K562 (cell line): ENCODE data around the gene TRPM6. TPM values are rescaled to one million over a fixed set of nuclear protein-coding genes. Genes with fewer than 3 reads are reported as not detected.

ENCODE experiments used
- ATAC-seq: fragments of 200-7000 bp; cut with Tn5 transposase; 3 replicates; pipeline ENCODE4 v1.9.1; 2020; ENCODE audit warnings: moderate library complexity
- BruUV-seq: library from RNA; stranded (reverse); fragments of 400-500 nt; replicated peaks from 2 replicates; lab custom pipeline; 2021; lab: Mats Ljungman, UMichigan
- CTCF ChIA-PET: fragments of 300-600 bp; formaldehyde crosslinking; extraction: SDS; loops from one replicate; lab custom pipeline; 2021; ENCODE audit warnings: low intra/inter-chr PET ratio; lab: Yijun Ruan, JAX
- POLR2A ChIA-PET: fragments of 300-600, 350-650 bp; sonication (Branson Sonifier 250); formaldehyde crosslinking; extraction: SDS; loops from one replicate; lab custom pipeline; 2021; ENCODE audit warnings: antibody characterized with exemption, inconsistent platforms; lab: Yijun Ruan, JAX
- DNase-seq, 4 experiments: peaks; one replicate each; pipeline versions ENCODE4 v3.0.0 to v3.0.0-alpha.2; 2011 to 2018; ENCODE audit warnings: low spot score in 3 of 4, mixed read lengths in 3 of 4; ENCODE audit errors: extremely low read depth in 1 of 4
- FAIRE-seq: peaks from 2 replicates; lab custom pipeline; 2011; peaks lifted over from hg19 to GRCh38; lab: Jason Lieb, UNC
- H2AFZ ChIP-seq: 2 replicates; pipeline ENCODE4 v1.6.0; 2011; ENCODE audit warnings: low read depth, low read length, control low read depth, inconsistent platforms
- H3K27ac ChIP-seq: fragments of 200-600 bp; 3 replicates; pipeline ENCODE4 v1.8.0; 2011; ENCODE audit warnings: low read depth, mild to moderate bottlenecking, control low read depth, inconsistent platforms, low read length, moderate library complexity, mixed read lengths; ENCODE audit errors: extremely low read depth
- H3K27me3 ChIP-seq, 2 experiments: fragments of 300-600 bp in 1 of 2; 2 replicates in 1 of 2; 3 replicates in 1 of 2; pipeline versions ENCODE4 v1.6.0 to v1.8.0; 2011; ENCODE audit warnings: inconsistent platforms in 2 of 2, low read length in 2 of 2, mild to moderate bottlenecking in 1 of 2, mixed read lengths in 1 of 2, moderate library complexity in 1 of 2; ENCODE audit not compliant: control insufficient read depth in 2 of 2, insufficient read depth in 2 of 2
- H3K36me3 ChIP-seq: fragments of 300-600 bp; 3 replicates; pipeline ENCODE4 v1.8.0; 2011; ENCODE audit warnings: mild to moderate bottlenecking, low read length, inconsistent platforms; ENCODE audit not compliant: control insufficient read depth, insufficient read depth
- H3K4me1 ChIP-seq, 2 experiments: fragments of 200-600 bp in 1 of 2; replicated peaks in 1 of 2; 2 replicates in 1 of 2; 3 replicates in 1 of 2; pipeline versions ENCODE4 v1.5.1 to v1.8.0; 2011; ENCODE audit warnings: inconsistent platforms in 2 of 2, low read length in 2 of 2, mild to moderate bottlenecking in 1 of 2, mixed read lengths in 1 of 2, moderate library complexity in 1 of 2; ENCODE audit not compliant: control insufficient read depth in 2 of 2, insufficient read depth in 2 of 2
- H3K4me2 ChIP-seq: 2 replicates; pipeline ENCODE4 v1.6.1; 2011; ENCODE audit warnings: low read length, control low read depth, inconsistent platforms, mixed read lengths; ENCODE audit not compliant: insufficient read depth
- H3K4me3 ChIP-seq: fragments of 200-600 bp; sonication (generic), shearing (Covaris generic); 2 replicates; pipeline ENCODE4 v1.5.1; 2016; ENCODE audit warnings: control low read depth, inconsistent platforms
- H3K79me2 ChIP-seq: fragments of 200-600 bp; 3 replicates; pipeline ENCODE4 v1.8.0; 2011; ENCODE audit warnings: low read length, inconsistent platforms; ENCODE audit not compliant: control insufficient read depth, insufficient read depth
- H3K9ac ChIP-seq, 2 experiments: 2 replicates each; pipeline versions ENCODE4 v1.6.0 to v1.6.1; 2011; ENCODE audit warnings: low read depth in 2 of 2, low read length in 2 of 2, control low read depth in 1 of 2, inconsistent platforms in 1 of 2, mild to moderate bottlenecking in 1 of 2, mixed read lengths in 1 of 2; ENCODE audit not compliant: insufficient read depth in 1 of 2
- H3K9me1 ChIP-seq: one replicate; pipeline ENCODE4 v1.6.0; 2011; ENCODE audit warnings: inconsistent platforms, mild to moderate bottlenecking, low read length, moderate library complexity; ENCODE audit not compliant: control insufficient read depth, insufficient read depth
- H3K9me3 ChIP-seq: replicated peaks from 2 replicates; pipeline ENCODE4 v1.5.1; 2011; ENCODE audit warnings: low read depth, low read length, inconsistent platforms; ENCODE audit not compliant: control insufficient read depth, insufficient read depth
- H4K20me1 ChIP-seq: replicated peaks from 2 replicates; pipeline ENCODE4 v1.6.1; 2011; ENCODE audit warnings: low read length, inconsistent platforms, mixed read lengths; ENCODE audit not compliant: control insufficient read depth, insufficient read depth
- ATF7 ChIP-seq: fragments of 450-650 bp; IDR thresholded peaks from 2 replicates; pipeline ENCODE4 v1.7.1; 2014; ENCODE audit warnings: mild to moderate bottlenecking, moderate library complexity
- NFIX ChIP-seq: fragments of 250-450 bp; sonication (Bioruptor Pico); IDR thresholded peaks from 2 replicates; pipeline ENCODE4 v1.4.0; 2020; ENCODE audit warnings: low read depth, mild to moderate bottlenecking, moderate library complexity
- PHB ChIP-seq: fragments of 250-450 bp; sonication (Bioruptor Pico); IDR thresholded peaks from 2 replicates; pipeline ENCODE4 v1.5.0; 2021
- ZBTB17 ChIP-seq: fragments of 450-650 bp; formaldehyde crosslinking; IDR thresholded peaks from 2 replicates; pipeline ENCODE4 v1.4.0; 2020; ENCODE audit warnings: mild to moderate bottlenecking
- ZC3H8 ChIP-seq: fragments of 450-650 bp; IDR thresholded peaks from 2 replicates; pipeline ENCODE4 v1.6.1; 2017
- WGBS: fragments of 100-300 bp; shearing (Covaris generic); methylation state at CpG from one replicate; pipeline ENCODE4 v1.1.6; 2016; ENCODE audit warnings: low coverage, mixed read lengths; ENCODE audit not compliant: insufficient coverage; ENCODE audit errors: missing lambda C conversion rate; 5-methylcytosine and 5-hydroxymethylcytosine counted together
- in situ Hi-C: fragments of 300-500 bp; cut with MboI; formaldehyde crosslinking; loops from 4 replicates; pipeline ENCODE4 v1.15.0; 2018; ENCODE audit warnings: inconsistent platforms, mixed read lengths
- intact Hi-C: fragments of 100-400 bp; cut with micrococcal nuclease; formaldehyde crosslinking; loops from 2 replicates; pipeline ENCODE4 v1.14.2; 2022
- polyA plus RNA-seq, 8 experiments: library from polyadenylated mRNA; depleted of rRNA in 4 of 8; stranded (reverse) in 5 of 8; unstranded in 3 of 8; fragments of >200 nt; fragmentation: Nextera tagmentation in 2 of 8; fragmentation: Illumina TruSeq in 1 of 8; extraction: Ambion mirVana in 2 of 8; extraction: Trizol in 1 of 8; gene quantifications; 2 replicates each; pipeline versions ENCODE4 v1.2.1 to v1.2.3, GENCODE V29; 2011 to 2014; ENCODE audit warnings: inconsistent platforms in 1 of 8, missing spikeins in 1 of 8
- total RNA-seq, 7 experiments: library from RNA; depleted of rRNA in 6 of 7; stranded (reverse); fragments of >200 nt in 6 of 7; fragmentation: Illumina TruSeq in 2 of 7; extraction: Trizol in 2 of 7; gene quantifications; 2 replicates each; pipeline versions ENCODE4 v1.2.1 to v1.2.3, GENCODE V29; 2011 to 2021; ENCODE audit warnings: low replicate concordance in 1 of 7
- TF ChIP-seq, protein P1 (sequence below): fragments of 250-450 bp; sonication (Bioruptor Pico); IDR thresholded peaks from 2 replicates; pipeline ENCODE4 v1.5.0; 2022; ENCODE audit warnings: mild to moderate bottlenecking
- TF ChIP-seq, protein P2 (sequence below): fragments of 250-450 bp; sonication (Bioruptor Pico); IDR thresholded peaks from 2 replicates; pipeline ENCODE4 v1.8.0; 2022; ENCODE audit warnings: inconsistent platforms

TRPM6 gene
- total and polyA plus RNA-seq, 9 of the 15 experiments (the other 6 are each of a cell fraction or from before 2014, with no cell fraction given): 0.03 to 0.16 (median 0.09) TPM

DNA sequence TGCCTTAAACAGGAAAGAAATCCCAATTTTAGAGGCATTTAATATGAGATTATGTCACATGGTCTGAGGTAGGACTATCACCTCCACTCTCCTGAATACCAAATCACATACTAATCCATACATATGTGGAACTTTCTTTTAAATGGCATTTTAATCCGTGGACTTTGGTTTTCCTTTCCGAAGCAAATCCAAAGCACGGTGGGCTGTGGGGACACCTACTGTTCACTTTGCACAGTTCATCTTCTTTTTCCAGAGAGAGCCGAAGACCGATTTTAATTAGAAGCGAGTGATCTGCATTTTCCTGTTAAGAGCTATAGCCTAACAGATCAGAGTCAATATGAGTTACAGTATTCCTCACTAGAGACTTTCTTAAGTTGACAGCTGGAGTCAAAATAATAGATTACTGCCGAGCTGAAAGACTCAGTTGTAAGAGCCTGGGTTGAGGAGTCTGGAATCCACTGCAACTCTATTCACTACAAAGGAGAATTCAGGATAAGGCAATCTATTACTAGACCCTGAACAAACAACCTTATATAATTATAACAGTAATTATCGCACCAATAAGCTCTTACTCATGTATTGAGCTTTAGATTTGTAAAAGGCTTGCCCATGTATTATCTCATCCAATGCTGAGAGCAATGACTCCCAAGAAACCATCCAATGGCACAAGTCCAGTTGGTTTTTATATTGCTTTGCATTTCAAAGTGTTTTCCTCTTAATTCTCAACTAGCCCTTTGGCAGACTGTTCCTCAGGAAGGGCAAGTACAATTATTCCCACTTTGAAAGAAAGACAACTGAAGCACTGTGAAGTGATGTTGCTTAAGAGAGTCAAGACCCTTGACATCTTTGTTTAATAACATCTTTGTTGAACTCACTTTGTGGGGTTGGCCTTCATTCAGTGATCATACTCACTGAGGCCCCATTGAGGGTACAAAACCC is 144.7 kb downstream of the TRPM6 start (continued):
- TF ChIP-seq PHB (CRISPR knock-in tag) (no peak), ATF7 (no peak), ZC3H8 (no peak), NFIX (CRISPR knock-in tag) (no peak)
- TF ChIP-seq, protein P1, sequence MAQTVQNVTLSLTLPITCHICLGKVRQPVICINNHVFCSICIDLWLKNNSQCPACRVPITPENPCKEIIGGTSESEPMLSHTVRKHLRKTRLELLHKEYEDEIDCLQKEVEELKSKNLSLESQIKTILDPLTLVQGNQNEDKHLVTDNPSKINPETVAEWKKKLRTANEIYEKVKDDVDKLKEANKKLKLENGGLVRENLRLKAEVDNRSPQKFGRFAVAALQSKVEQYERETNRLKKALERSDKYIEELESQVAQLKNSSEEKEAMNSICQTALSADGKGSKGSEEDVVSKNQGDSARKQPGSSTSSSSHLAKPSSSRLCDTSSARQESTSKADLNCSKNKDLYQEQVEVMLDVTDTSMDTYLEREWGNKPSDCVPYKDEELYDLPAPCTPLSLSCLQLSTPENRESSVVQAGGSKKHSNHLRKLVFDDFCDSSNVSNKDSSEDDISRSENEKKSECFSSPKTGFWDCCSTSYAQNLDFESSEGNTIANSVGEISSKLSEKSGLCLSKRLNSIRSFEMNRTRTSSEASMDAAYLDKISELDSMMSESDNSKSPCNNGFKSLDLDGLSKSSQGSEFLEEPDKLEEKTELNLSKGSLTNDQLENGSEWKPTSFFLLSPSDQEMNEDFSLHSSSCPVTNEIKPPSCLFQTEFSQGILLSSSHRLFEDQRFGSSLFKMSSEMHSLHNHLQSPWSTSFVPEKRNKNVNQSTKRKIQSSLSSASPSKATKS (CRISPR knock-in tag): no peak
- TF ChIP-seq, all 486 proteins: peak for 5

DNA sequence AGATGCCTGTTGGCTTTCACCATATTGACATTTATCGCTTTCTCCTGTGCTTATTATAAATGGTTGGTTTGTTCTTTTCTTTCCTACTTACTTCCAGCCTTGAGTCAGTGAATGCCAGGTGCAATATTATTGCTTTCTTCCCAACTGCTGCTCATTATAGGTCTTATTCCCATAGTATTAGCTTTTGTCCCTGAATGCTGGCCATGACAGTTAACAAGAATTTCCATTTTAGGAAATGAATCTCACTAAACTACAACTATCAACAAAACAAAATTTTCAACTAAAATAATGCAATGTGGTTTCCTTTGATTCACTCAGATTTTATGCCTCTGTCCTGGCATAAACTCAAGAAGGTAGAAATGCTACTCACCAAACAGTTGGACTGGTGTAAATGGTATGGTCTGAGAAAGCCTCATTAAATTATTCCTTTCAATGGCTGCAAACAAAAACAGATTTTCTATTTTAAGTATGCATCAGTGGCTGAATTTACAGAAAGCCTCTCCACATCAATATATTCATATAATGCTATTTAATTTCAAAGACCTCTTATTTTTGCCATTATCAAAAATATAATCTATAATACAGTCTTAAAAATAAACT is 145.4 kb downstream of the TRPM6 start:
- H2AFZ ChIP-seq: no peak overlapping the region
- WGBS: 33% methylated on average over 1 of the region's 1 CpG
- intact Hi-C loops (loop anchor here (2.0 to 10.0 kb wide), 3 partner anchors 163 to 1537 kb away; no protein-coding TSS in a partner anchor), in situ Hi-C loops (loop anchor here (25.0 kb wide), 1 partner anchor 1055 kb away; no protein-coding TSS in a partner anchor)
- DNase-seq (no peak), FAIRE-seq (no peak), ATAC-seq (no peak)
- H3K4me3 ChIP-seq: no peak overlapping the region
- no peak overlapping the region for H3K4me2 ChIP-seq
- no peaks in the 10 kb centered on the region for H3K27me3 ChIP-seq
- no peaks in the 10 kb centered on the region for H3K36me3 ChIP-seq
- ChIA-PET CTCF (interaction anchor here (0.7 kb wide), 1 partner anchor 1542 kb away, joined by 4 read pairs; no protein-coding TSS in a partner anchor), POLR2A (no interaction called here)
- no peaks in the 10 kb centered on the region for H3K9me3 ChIP-seq
- no peaks in the 10 kb centered on the region for H3K4me1 ChIP-seq
- no peaks in the 10 kb centered on the region for H4K20me1 ChIP-seq
- no peaks in the 10 kb centered on the region for H3K9me1 ChIP-seq
- no peak overlapping the region for H3K9ac ChIP-seq
- H3K27ac ChIP-seq: no peak overlapping the region
- no TSS peak for BruUV-seq
- no peaks in the 10 kb centered on the region for H3K79me2 ChIP-seq
- no peak for TF ChIP-seq ZBTB17 (CRISPR knock-in tag)
- TF ChIP-seq, protein P2, sequence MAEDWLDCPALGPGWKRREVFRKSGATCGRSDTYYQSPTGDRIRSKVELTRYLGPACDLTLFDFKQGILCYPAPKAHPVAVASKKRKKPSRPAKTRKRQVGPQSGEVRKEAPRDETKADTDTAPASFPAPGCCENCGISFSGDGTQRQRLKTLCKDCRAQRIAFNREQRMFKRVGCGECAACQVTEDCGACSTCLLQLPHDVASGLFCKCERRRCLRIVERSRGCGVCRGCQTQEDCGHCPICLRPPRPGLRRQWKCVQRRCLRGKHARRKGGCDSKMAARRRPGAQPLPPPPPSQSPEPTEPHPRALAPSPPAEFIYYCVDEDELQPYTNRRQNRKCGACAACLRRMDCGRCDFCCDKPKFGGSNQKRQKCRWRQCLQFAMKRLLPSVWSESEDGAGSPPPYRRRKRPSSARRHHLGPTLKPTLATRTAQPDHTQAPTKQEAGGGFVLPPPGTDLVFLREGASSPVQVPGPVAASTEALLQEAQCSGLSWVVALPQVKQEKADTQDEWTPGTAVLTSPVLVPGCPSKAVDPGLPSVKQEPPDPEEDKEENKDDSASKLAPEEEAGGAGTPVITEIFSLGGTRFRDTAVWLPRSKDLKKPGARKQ (CRISPR knock-in tag): no peak
